ENCODE results near the gene TBL2. TPM values are rescaled to one million over a fixed set of nuclear protein-coding genes. Genes with fewer than 3 reads are reported as not detected.

The TBL2 gene
- polyA plus RNA-seq, 1 donor from 2014 or later, result 38.6 TPM

GRCh38 chr7:73556208-73557107 is 21.9 kb downstream of the TBL2 start:
- no peaks in the 10 kb centered on the region for H3F3A ChIP-seq (ENCODE audit: insufficient read depth, low read length, poor library complexity, severe bottlenecking)
- peak overlapping the region; percentile 65 for H3K4me2 ChIP-seq (ENCODE audit: low read length)
- H3K27me3 ChIP-seq (ENCODE audit: insufficient read depth, low read depth, low read length), result no peaks in the 10 kb centered on the region
- peak overlapping the region; percentile 97 for H3K9ac ChIP-seq (ENCODE audit: low read length)
- peak overlapping the region; percentile 66 for H3K27ac ChIP-seq (ENCODE audit: low read length)
- no peaks in the 10 kb centered on the region for H3K9me2 ChIP-seq (ENCODE audit: insufficient read depth, low read length)
- peak overlapping the region; percentile 95 for H3K4me3 ChIP-seq (ENCODE audit: low read length)
- no peaks in the 10 kb centered on the region for H4K20me1 ChIP-seq (ENCODE audit: insufficient read depth)
- H3K9me3 ChIP-seq (ENCODE audit: low read length), result no peaks in the 10 kb centered on the region
- peak overlapping the region; percentile 27 for H2AFZ ChIP-seq (ENCODE audit: low read depth, low read length)
- peaks cover 33% of the 10 kb centered on the region for H3K79me2 ChIP-seq (replicated peaks; ENCODE audit: insufficient read depth, low read length)
- TF ChIP-seq MXI1 (conservative IDR thresholded peaks at IDR 0.05; ENCODE audit: poor library complexity, severe bottlenecking) (no peak), POLR2AphosphoS5 (IDR thresholded peaks at IDR 0.05) (no peak), CTCF (IDR thresholded peaks at IDR 0.05; ENCODE audit: poor library complexity, severe bottlenecking) (no peak), SMC3 (conservative IDR thresholded peaks at IDR 0.05; ENCODE audit: poor library complexity) (no peak), REST (IDR thresholded peaks at IDR 0.05; ENCODE audit: borderline replicate concordance) (no peak), EP300 (conservative IDR thresholded peaks at IDR 0.05; ENCODE audit: poor library complexity, severe bottlenecking) (no peak), TAF1 (IDR thresholded peaks at IDR 0.05; ENCODE audit: low read depth) (no peak), RAD21 (conservative IDR thresholded peaks at IDR 0.05) (no peak), EZH2 (IDR thresholded peaks at IDR 0.05; ENCODE audit: borderline replicate concordance, insufficient read depth, low read length, poor library complexity, severe bottlenecking) (no peak)
- H3K36me3 ChIP-seq (ENCODE audit: insufficient read depth, low read length), result no peaks in the 10 kb centered on the region

- H2AFZ ChIP-seq (ENCODE audit: low read depth, low read length), result no peak overlapping the region
- H4K20me1 ChIP-seq (ENCODE audit: insufficient read depth), result no peaks in the 10 kb centered on the region
- no peaks in the 10 kb centered on the region for H3K9me3 ChIP-seq (ENCODE audit: low read length)
- no peak overlapping the region for H3K27ac ChIP-seq (ENCODE audit: low read length)
- H3K36me3 ChIP-seq (ENCODE audit: insufficient read depth, low read length), result peaks cover 4% of the 10 kb centered on the region
- H3K4me2 ChIP-seq (ENCODE audit: low read length), result peak overlapping the region; percentile 65
- H3K79me2 ChIP-seq (replicated peaks; ENCODE audit: insufficient read depth, low read length), result peaks cover 33% of the 10 kb centered on the region
- no peaks in the 10 kb centered on the region for H3K9me2 ChIP-seq (ENCODE audit: insufficient read depth, low read length)
- H3K4me3 ChIP-seq (ENCODE audit: low read length), result peak overlapping the region; percentile 95
- no peaks in the 10 kb centered on the region for H3F3A ChIP-seq (ENCODE audit: insufficient read depth, low read length, poor library complexity, severe bottlenecking)
- H3K9ac ChIP-seq (ENCODE audit: low read length), result peak overlapping the region; percentile 97
- no peaks in the 10 kb centered on the region for H3K27me3 ChIP-seq (ENCODE audit: insufficient read depth, low read depth, low read length)
- no peak for TF ChIP-seq CTCF (IDR thresholded peaks at IDR 0.05; ENCODE audit: poor library complexity, severe bottlenecking)
- no peak for TF ChIP-seq SMC3 (conservative IDR thresholded peaks at IDR 0.05; ENCODE audit: poor library complexity)
- no peak for TF ChIP-seq TAF1 (IDR thresholded peaks at IDR 0.05; ENCODE audit: low read depth)
- TF ChIP-seq REST (IDR thresholded peaks at IDR 0.05; ENCODE audit: borderline replicate concordance), result no peak
- no peak for TF ChIP-seq RAD21 (conservative IDR thresholded peaks at IDR 0.05)
- TF ChIP-seq MXI1 (conservative IDR thresholded peaks at IDR 0.05; ENCODE audit: poor library complexity, severe bottlenecking), result no peak
- no peak for TF ChIP-seq EP300 (conservative IDR thresholded peaks at IDR 0.05; ENCODE audit: poor library complexity, severe bottlenecking)
- TF ChIP-seq EZH2 (IDR thresholded peaks at IDR 0.05; ENCODE audit: borderline replicate concordance, insufficient read depth, low read length, poor library complexity, severe bottlenecking), result no peak
- no peak for TF ChIP-seq POLR2AphosphoS5 (IDR thresholded peaks at IDR 0.05)
Observed at GRCh38 chr7:73555411-73555982, 22.9 kb downstream of the TBL2 start.

All from neural cell (in vitro differentiated cells).